ENCODE measurements around the gene SLC16A13.
"Not testable (repeated sequence)": the region's sequence is repeated elsewhere in the genome, so short reads cannot be mapped to it uniquely, and the experiment has no call there.

The SLC16A13 gene, protein sequence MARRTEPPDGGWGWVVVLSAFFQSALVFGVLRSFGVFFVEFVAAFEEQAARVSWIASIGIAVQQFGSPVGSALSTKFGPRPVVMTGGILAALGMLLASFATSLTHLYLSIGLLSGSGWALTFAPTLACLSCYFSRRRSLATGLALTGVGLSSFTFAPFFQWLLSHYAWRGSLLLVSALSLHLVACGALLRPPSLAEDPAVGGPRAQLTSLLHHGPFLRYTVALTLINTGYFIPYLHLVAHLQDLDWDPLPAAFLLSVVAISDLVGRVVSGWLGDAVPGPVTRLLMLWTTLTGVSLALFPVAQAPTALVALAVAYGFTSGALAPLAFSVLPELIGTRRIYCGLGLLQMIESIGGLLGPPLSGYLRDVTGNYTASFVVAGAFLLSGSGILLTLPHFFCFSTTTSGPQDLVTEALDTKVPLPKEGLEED

DNA sequence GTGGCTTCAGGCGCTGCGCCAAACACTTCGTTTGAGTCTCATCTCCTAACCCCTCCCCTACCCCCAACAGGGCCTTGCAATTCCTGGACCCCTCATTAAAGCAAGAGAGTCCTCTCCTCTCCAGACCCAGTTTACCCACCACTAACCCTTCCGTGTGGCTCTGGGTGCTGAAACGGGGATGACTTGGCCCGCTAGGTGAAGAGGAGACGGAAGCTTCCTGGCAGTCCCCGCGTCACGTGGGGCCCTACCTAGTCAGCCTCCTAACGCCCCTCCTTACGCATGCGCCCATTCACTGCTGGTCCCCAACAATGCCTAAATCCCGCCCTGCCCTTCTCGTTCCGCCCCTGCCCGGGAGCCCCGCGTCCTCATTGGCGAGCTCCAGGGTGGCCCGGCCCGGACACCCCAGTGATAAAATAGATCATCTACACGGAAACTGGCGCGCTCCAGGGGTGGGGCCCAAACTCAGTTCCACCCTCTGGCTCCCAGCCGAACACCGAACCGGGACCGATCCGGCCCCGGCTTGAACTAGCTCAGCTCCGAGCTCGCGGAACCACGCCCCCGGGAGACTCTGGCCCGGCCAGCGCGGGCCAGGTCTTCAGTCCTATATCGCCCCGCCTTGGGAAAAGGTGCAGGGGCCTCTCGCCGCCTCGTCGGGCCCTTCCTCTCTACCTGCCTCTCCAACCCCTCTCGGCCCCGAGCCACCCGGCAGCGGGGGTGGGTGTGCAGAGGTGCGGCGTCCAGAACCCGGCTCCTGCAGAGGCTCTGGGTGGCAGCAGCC is at the start of gene SLC16A13:
Gene SLC16A13, plus strand, starts transcription at position 425 of the 778 bp plus-strand sequence. CDS start 368 bp downstream, outside the sequence.
- DNase-seq = no peak

DNA sequence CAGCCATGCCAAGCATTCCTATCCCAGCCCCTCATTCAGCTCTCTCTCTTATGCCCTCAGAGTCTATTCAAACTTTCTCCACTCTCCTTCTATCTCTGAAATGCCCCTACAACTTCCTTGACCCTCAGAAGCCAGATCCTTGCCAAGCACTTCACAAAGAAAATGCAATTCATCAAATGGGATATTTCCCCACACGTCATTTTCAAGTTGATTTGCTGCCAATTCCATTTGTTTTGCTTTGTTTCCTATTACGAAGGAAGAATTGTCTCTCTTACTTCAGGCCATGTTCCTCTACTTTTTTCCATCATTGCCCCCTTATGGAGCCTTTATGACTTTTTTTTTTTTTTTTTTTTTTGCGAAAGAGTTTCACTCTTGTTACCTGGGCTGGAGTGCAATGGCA is 49.1 kb upstream of the SLC16A13 start:
- no peak for DNase-seq

DNA sequence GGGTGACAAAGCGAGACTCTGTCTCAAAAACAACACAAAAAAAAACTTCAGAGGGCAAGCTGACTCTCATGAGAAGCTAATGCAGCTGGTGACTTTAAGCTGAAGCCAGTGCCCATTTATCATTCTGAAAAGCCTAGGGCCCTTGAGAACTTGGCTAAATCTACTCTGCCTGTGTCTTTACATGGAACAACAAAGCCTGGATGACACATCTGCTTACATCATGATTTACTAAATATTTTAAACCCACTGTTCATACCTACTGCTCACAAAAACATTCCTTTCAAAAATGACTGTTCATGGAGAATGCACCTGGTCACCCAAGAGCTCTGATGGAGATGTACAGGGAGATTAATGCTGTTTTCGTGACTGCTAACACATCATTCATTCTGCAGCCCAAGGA is 46.0 kb upstream of the SLC16A13 start:
- no peak for DNase-seq

DNA sequence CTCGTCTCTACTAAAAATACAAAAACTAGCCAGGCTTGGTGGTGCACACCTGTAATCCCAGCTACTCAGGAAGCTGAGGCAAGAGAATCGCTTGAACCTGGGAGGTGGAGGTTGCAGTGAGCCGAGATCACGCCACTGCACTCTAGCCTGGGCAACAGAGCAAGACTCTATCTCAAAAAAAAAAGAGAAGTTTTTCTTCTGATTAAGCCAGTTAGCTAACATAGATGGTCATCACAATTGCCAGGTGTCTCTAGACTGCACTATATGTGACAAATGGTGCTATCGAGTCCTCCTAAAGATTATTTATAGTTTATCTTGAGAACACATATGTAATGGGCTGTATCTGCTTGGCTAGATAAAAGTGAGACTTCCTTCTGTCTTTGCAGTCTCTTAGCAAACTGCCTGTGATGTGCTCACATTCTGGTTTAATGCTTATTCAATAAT is 42.2 kb upstream of the SLC16A13 start:
- DNase-seq = not testable (repeated sequence)

DNA sequence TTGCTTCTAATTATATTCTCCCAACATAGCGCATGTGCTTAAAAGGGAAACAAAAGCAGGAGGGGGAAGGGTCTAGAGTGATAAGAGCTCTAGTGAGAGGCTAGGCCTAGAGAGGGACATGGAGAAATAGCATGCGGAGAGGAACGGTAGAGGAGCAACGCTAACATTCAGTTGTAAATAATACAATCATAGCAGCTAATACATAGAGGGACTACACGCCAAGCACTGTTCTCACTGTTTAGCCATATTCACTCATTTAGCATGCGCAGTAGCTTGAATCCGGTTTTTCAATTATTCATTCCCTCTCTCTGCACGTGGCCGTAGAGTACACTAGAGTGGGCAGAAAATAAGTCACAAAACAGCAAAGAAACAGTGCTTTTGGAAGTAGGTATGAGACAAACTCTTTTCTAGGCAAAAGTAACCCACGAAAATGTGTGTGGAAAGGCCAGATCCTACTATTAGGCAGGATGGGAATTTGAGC is 41.7 kb upstream of the SLC16A13 start:
- no peak for DNase-seq

DNA sequence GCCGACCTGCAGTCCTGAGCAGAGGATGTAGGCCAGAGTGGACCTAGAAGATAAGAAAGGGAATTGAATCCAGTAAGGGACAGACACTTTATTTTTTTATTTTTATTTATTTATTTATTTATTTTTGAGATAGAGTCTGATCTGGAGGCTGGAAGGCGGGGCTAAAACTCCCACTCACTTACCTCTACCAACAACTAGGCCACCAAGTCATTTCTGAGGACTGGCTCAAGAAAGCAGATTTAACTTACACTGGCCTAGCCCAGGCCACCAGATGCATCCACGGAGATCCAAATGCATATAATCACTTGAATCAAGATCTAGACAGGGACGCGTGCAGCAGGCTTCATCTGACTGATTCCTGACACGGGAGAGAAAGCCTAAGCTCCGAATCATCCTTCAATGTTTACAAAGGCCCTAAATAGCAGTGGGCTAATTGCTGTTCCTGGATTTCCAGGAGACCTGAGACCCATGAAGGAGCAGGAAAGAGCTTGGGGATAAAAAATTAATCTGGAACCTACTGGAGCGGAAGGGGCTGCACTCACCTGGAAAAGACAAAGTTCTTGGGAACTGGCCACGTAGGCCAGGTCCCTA is 41.1 kb upstream of the SLC16A13 start:
- no peak for DNase-seq

DNA sequence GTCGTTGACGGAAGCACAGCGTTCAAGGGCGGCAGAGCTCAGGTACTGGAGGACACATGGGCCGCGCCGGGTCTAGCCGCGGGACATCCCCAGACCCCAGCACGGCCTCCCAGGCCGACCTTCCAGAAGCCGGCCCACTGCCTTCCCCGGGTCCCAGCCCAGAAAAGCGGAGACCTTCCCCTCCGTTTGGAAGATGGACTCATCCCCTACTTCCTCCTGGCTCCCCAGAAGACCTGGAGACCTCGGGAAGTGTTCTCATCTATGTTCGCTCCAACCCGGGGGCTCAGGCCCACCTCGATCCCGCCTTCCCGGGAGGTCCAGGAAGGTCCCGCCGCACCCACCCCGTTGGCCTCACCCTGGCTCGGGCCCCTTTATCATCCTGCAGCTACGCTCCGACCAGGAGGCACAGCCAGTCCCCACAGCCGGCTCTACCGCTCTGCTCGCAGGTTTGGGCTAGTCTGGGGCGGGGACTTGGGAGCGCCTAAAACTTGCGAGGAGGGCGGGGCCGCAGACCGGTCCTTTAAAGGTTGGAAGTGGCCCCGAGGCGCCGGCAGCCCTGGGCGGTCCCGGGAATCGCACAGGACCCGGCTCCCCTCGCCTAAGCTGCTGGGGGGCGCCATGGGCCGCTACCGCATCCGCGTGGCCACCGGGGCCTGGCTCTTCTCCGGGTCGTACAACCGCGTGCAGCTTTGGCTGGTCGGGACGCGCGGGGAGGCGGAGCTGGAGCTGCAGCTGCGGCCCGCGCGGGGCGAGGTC is 40.1 kb upstream of the SLC16A13 start, which contains the start of gene ALOX12:
Gene ALOX12, plus strand, starts transcription at position 550 of the 756 bp plus-strand sequence. Its CDS starts 69 bp downstream, at position 619.
- DNase-seq = no peak

DNA sequence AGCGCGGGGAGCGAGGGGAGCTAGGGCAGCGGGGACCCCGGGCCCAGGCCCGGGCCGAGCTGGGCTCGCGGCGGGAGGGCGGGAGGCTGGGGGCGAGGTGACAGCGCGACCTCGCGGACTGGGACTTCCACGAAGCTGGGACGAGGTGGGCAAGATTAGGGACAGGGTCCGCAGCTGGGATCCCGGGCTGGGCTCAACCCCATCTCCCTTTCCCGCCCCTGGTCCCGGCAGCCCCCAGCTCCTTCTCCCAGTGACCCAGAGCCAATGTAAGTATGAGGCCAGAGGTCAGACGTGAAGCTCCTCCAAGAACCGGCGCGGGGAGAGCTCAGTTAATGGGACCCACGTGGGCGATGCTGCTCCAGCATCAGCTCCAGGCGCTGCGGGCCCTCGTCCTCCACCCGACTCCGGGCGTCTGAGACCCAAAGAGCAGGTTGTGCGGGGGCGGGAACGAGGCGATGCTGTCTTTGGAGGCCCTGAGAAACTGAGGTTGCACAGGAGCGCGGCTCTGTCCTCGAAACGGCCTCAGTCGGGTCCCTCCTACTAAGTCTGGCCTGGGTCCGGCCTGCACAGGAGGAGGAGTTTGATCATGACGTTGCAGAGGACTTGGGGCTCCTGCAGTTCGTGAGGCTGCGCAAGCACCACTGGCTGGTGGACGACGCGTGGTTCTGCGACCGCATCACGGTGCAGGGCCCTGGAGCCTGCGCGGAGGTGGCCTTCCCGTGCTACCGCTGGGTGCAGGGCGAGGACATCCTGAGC is 39.4 kb upstream of the SLC16A13 start:
- no peak for DNase-seq

DNA sequence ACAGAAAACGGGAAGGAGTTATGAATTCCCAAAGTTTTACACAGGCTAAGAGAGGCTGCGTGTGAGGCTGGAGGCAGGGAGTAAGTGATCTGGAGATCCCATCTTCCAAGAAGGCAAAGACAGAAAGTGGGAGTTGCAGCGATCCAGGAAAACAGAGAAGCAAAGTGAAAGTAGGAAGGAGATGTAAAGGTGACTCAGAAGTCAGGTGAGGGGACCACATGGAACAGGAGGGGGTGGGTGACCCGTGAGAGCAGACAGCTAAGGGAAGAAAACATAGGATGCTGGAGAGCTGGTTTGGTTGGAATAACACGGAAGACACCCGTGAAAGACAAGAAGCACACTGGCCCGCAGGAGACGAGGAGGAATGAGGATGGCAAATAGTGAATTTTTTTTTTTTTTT is 38.6 kb upstream of the SLC16A13 start:
- DNase-seq = no peak

DNA sequence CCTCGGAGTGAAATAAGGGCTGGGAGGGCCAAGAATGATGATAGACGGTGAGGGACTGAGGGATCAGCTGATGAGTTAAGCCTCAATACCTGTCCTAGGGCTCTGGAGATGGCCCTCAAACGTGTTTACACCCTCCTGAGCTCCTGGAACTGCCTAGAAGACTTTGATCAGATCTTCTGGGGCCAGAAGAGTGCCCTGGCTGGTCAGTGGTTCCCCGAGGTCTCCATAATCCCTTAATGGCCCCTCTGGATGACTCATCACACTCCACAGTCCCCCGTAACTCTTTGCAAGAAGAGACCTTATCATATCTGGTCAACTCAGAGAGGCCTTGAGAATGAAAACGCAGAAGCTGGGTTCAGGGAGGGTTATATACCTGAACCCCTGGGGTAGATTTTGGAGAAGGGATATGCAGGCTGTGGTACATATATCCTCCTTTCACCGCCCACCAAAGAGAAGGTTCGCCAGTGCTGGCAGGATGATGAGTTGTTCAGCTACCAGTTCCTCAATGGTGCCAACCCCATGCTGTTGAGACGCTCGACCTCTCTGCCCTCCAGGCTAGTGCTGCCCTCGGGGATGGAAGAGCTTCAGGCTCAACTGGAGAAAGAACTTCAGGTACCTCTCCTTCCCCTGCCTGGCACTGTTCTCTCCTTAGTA is 36.8 kb upstream of the SLC16A13 start:
- no peak for DNase-seq

DNA sequence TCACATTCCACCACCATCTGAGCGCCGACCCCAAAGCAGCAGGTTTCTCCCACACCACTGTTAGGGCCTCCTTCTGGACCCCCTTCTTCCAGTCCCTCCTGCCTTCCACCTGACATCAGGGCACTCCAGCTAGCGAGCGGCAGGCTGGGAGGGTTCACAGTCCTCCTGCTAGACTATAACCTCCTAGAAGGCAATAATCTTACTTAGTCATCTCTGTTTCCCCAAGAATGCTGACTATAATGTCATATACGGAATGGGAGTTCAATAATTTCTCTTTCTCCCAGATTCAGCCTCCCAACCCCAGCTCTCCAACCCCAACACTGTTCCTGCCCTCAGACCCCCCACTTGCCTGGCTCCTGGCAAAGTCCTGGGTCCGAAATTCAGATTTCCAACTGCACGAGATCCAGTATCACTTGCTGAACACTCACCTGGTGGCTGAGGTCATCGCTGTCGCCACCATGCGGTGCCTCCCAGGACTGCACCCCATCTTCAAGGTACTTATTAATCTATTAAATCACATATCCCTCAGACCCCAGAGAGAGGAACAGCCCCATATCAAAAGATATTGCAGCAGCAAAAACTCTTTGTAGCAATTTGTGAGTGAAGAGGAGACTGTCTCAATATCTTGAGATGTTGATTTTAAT is 34.4 kb upstream of the SLC16A13 start:
- DNase-seq = no peak

DNA sequence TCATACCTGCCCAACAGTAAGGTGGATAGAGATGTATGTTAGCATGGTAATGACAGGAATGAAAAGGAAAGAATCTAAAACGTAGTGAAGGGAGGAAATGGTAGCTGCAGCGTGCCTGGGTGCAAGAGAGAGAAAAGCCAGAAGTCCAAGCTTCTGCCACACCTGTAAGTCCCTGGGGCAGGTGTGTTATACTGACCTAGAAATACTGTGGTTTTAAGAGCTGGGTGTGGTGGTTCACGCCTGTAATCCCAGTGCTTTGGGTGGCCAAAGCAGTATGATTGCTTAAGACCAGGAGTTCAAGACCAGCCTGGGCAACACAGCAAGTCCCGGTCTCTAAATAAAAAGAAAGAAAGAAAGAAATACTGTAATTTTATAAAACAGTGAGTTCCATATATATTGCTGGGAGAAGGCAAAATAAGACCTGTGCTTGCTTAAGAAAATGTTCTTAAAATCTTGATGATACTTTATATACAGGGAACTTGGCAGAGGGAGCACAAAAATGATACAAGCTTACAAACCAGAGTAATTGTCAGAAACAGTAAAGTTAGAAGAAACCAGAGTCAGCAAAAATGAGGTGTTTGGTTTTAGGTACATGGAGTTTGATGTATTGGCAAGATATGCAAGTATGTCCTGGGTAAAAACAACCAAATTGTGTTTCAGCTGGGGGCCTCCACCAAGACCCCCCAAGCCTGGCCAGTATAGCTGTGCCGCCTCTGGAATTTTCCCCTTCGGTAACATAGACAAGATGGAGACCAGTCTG is 33.3 kb upstream of the SLC16A13 start:
- no peak for DNase-seq

DNA sequence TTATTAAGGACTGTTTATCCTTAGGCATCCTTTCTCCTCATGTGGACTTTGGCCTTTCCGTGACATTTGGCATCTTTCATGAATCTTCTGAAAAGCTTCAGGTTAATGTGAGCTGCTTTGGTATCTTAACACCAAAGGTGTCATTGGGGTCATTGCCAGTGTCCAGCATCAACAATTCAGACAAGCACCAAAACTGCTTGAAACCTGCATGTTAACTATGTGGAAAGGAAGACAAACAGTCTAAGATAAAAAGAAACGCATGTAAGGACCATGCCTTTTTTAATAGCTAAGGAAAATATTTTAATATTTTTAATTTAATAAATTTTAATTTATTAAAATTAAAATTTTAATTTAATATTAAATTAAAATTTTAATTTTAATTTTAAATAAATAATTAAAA is 32.1 kb upstream of the SLC16A13 start:
- DNase-seq = no peak

DNA sequence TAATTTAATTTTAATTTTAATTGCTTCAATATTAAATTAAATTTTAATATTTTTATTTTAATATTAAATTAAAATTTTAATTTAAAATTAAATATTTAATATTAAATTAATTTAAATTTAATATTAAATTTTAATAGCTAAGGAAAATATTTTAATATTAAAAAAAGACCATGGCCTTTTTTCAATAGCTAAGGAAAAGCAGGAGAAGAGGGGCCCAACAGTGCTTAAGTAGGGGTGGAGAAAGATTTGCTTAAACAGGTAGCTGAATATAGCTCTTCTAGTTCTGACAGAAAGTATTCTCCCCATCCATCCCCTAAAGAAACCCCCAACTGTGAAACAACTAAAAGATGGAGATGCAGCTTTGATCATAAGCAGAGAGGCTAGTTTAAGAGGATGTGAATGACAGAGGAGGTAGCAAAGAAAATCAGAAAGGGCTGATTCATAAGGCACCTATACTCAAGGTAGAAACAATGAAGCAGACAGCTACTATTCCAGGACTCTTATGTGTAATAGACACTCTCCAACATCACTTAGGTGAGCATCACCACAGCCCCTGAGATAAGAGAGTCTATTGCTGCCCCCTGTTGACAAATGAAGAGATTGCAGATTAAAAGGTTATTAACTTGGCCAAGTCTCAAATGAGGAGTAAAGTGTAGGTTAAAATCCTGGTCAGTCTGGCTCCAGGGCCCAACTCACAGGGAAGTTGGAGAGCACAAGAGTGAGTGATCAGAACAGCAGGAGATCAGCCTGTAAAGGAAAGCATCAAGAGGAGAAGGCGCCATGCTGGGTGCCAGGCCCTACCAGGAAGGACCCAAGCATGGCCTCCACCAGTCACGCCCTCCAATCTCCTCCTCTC is 31.2 kb upstream of the SLC16A13 start:
- DNase-seq = no peak

DNA sequence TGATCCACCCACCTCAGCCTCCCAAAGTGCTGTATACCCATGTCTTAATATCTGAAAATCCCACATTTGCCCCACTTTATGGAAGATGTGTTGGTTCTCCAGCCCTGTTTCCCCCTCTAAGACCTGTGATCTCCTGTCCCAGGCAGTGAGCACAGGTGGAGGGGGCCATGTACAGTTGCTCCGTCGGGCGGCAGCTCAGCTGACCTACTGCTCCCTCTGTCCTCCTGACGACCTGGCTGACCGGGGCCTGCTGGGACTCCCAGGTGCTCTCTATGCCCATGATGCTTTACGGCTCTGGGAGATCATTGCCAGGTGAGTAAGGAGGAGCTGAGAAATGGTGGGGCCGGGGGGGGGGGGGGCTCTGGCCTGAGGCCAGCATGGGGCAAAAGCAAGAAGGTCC is 30.1 kb upstream of the SLC16A13 start:
- DNase-seq = no peak

DNA sequence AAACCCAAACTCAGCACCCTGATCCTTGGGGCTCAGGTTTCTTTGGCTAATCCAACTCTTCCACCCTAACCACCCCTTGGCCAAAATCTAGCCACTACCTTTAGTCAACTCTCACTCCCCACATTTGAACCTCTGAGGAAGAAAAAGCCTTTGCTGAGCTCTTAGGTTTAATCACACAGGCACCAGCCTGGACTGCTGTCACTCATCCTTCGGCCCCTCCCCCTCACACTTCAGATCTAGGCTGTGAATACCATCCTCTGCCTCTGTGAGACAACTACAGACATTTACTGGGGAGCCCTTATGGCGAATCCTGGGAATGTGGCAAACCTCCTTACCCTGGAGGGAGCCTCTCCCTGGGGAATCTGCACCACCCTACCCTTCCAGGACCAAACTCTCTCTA is 28.7 kb upstream of the SLC16A13 start:
- DNase-seq = no peak

DNA sequence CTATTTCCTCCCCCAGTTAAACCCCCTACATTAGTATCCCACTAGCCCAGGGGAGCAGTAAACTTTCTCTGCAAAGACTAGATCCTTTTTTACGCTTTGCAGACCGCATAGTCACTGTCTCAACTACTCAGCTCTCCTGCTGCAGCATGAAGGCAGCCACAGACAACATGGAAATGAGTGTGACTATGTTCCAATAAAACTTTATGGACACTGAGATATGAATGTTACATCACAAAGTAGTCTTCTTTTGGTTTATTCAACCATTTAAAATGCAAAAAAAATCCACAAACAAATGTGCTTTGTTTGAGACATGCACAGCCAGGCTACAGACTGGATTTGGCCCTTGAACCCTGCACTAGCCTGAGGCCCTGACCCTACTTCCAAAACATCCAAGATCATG is 25.3 kb upstream of the SLC16A13 start:
- DNase-seq = no peak

DNA sequence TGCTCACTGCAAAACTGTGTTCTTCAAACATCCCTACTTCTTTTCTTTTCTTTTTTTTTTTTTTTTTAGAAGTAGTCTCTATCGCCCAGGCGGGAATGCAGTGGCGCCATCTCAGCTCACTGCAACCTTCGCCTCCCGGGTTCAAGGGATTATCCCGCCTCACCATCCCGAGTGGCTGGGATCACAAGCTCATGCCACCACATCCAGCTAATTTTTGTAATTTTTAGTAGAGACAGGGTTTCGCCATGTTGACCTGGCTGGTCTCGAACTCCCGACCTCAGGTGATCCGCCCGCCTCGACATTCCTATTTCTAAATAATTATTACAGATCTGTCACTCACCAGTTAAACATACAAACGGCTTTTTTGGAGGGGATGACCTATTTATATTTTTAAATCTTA is 24.4 kb upstream of the SLC16A13 start:
- DNase-seq = no peak

DNA sequence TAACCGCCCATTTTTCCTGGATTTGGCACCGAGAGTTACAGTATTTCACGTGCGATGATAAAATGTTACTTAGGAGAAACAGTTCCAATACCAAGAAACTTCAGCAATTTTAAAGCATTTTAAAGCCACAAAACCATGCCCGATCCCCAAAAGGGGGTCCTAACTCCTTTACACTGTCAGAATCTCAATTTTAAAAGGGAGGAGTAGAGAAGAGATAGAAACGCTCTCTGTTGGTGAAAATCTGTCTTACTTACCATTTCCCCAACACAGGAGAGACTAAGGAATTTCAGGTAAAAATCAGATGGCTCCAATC is 23.9 kb upstream of the SLC16A13 start:
- no peak for DNase-seq

All from NCI-H524 treated with DMSO at 0.1 percent for 48 hours (cell line).